DMS79 treated with DMSO at 0.1 percent for 48 hours (cell line): ENCODE results near the gene NT5DC1.
A peak's percentile ranks its signal among the peaks of the same experiment; 100 is the strongest.

Experiments
- DNase-seq: peaks from one replicate; lab custom pipeline; 2025; lab: John Stamatoyannopoulos, UW

NT5DC1 gene

DNA sequence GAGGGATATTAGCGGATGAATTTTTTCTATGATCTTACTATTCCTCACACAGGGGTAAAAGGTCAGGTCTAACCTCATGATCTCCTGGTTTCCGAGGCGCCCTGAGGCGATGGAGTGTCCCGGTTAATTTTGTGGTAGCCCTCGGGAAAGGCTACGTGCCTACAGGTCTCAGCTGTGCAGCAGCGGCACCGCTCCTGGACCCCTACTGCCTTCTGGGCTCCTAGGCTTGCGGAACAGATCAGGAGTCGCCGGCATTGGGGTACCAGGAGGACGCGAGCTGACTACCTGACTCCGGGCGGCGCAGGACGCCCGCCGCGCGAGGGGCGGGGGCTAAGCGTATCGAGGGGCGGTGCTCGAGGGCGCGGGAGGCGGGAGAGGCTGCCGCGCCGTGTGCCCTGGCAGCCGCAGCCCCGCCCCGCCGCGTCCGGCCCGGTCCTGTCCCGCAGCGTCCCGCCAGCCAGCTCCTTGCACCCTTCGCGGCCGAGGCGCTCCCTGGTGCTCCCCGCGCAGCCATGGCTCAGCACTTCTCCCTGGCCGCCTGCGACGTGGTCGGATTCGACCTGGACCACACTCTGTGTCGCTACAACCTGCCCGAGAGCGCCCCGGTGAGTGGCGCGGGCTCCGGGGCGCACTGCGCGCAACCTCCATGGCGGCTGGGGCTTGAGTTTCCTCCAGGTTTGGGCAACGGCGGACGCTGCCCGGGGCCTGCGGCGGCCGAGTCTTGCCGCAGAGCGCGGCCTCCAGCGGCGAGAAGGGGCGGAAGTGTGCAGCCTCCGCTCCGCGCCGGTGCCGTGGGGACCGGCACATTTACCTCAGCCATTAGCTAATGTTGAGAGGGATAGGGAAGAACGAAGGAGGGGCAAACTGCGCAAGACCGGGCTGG is at the start of gene NT5DC1:
TSS of gene NT5DC1 (plus strand) at position 435 of the 883 bp plus-strand sequence. CDS start at position 513, 78 bp downstream.
- peak; percentile 65 for DNase-seq

DNA sequence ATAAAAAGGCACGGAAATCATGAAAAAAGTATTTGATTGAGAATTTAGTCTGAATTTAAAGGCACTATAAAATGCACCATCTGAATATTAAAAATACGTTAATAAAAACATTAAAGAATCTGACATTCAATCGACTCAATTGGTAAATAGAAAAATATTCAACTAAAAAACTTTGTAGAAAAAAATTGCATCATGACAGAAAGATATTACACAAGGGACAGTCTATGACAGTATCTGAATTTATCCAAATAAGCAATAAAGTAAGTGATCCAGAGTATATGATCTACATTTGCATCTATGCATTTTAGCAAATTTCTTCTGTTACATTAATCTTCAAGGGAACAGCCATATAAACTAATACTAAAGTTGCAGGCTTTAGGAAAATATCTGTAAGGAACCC is 49.4 kb upstream of the NT5DC1 start:
- DNase-seq: no peak

- DNase-seq: no peak
Observed at GRCh38 chr6:116055513-116055912, 45.1 kb upstream of the NT5DC1 start.

DNA sequence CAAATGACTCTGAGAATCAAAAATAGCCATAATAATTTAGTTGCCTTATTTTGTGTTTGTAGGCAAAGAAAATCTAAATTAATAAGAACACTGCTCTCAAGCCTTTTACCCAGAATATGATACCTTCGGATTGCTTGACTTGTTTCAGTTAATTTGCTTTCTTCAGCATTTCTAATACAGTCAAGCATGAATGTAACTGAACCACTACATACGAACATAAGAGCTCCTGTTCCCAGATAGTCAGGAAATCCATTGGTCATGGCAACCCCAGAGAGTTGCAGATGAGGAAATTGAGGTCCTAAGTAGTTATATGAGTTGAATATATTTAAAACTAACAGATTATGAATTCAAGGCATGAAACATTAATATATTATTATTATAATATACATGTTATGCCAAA is 42.9 kb upstream of the NT5DC1 start:
- no peak for DNase-seq

DNA sequence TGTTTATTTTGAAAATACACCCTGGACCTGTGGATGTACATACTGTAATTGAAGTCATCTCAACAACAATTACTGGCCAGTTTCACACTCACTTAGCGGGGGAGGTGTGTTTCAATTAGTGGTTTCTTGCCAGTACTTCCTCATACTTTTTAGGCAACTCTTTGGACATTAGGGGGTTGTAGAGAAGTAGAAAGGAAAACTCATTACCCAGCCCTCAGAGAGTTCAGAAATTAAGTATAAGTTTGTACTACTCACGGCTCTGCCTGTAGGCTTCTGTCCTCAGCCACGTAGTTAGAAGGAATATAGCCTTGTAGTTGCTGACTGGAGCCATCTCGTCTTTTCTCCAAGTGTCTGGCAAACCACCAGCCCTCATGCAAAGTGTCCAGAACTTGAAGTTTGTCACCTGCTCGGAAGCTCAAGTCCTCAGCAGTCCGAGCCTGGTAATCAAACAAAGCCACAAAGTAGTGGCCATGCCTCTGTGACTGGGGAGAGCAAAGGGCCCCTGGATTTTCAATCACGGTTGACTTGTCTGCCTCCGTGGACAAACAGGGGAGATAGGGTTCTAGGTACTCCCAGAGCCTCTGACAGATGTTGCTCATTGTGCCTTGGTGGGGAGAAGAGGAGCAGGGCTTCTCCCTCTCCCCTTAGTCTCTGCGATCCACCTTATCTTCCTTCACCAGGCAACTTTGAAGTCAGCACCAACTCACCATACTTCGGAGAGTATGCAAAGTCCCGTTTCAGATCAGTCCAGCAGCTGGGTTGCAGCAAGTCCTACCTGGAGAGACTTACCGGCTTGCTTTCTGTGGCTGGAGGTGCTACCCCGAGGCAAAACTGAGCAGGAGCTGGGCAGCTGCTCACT is 40.7 kb upstream of the NT5DC1 start:
- peak; percentile 6 for DNase-seq

DNA sequence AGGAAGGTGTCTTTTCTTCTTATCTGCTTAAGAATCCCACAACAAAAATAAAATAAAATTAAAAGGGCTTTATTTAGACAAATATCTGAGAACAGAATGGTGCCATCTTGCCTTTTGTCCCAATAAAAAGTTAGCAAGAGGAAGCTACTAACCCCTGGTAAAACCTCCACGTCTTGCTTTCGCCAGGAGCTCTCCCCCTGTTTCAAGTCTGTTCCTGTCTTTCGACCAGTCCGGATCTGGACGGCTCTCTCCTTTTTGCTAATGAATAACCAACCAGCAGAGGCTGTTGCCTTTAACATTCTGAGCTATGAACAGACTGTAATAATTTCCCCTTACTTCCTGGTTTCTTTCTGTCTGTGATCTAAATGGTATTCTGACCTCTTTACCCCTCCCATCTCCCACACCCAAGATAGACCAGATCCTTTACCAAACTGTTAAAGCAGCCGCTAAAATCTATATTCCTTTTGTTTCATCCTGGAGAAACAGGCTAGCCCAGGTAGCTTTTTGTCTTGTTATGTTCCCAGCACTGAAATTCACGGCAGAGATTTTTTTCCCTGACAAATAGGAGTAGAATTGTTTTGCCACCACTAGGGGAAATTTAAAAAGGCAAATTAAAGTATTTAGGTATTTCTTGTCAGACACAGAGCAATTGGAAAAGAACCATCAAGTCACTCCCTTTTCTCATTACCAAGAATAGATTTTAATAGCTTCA is 39.9 kb upstream of the NT5DC1 start, which contains the start of gene FRK:
TSS of gene FRK (minus strand) at position 320 of the 712 bp plus-strand sequence. CDS start 580 bp downstream, outside the sequence.
- peak; percentile 21 for DNase-seq

DNA sequence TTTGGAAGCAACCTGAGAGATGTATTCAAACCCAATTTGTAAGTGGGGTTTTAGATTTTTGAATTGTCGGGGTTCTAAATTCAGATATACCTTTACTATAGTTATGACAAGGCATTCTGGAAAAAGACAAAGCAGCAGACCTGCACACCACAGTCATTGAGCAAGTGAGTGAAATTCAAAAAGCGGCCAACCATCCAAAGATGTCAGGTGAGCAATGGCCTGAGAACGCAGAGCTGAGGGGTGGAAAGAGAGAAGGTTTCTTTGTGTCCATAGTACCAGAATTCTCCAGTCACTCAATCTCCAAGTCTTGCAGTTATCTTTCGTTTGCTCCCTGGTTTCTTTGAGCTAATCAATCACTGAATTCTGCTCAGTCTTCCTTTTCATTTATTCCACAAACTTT is 38.2 kb upstream of the NT5DC1 start:
- no peak for DNase-seq

- no peak for DNase-seq
Observed at GRCh38 chr6:116064666-116065065, 36.0 kb upstream of the NT5DC1 start.

DNA sequence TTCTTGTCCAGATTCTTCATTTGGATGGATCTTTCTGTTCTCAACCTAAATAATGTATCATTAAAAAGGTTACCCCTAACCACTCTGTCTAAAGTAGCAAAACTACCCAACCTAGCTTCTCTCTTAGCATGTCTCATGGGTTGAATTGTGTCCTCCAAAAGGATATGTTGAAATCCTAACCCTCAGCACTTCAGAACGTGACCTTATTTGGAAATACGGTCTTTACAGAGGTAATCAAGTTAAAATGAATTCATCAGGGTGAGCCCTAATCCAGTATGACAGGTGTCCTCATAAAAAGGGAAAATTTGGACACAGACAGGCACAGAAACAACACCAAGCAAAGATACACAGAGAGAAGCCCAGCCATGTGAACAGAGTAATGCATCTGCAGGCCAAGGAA is 33.9 kb upstream of the NT5DC1 start:
- DNase-seq: no peak

GRCh38 chr6:116070101-116070500 is 30.6 kb upstream of the NT5DC1 start:
- DNase-seq: no peak

DNA sequence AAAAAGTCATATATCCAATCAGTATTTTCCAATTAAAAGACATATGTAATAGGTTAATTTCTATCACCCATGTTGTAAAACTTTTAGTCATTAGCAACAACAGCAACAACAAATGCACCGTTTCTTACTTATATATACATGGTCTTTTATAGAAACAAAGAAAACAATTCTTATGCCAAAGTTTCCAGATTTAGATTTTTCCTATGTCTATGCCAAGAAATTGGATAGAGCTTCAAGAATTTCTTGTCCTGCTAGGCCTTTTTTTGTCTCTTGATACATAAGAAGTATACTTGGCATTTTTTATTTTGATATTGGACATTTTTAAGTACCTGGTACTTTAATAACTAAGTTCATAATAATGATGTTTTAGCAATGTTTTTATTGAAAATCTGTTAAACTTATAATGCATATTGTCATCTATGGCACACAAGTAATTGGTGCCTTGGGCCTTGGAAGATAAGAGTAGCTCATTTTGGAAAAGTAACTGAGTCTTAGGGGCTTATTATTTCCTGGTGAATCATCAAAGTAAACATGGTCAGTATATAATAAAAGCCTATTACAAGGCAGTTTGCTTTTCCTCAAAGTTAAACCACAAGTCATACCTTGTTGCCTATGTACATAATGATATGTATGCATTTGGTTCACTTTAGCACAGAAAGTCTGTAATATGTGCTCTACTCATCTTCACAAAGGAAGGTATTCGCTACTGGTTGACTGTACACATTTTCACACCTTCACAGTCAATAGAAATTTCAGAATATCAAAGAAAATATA is 29.9 kb upstream of the NT5DC1 start:
- no peak for DNase-seq

- DNase-seq: no peak
Observed at GRCh38 chr6:116072368-116072767, 28.3 kb upstream of the NT5DC1 start.

DNA sequence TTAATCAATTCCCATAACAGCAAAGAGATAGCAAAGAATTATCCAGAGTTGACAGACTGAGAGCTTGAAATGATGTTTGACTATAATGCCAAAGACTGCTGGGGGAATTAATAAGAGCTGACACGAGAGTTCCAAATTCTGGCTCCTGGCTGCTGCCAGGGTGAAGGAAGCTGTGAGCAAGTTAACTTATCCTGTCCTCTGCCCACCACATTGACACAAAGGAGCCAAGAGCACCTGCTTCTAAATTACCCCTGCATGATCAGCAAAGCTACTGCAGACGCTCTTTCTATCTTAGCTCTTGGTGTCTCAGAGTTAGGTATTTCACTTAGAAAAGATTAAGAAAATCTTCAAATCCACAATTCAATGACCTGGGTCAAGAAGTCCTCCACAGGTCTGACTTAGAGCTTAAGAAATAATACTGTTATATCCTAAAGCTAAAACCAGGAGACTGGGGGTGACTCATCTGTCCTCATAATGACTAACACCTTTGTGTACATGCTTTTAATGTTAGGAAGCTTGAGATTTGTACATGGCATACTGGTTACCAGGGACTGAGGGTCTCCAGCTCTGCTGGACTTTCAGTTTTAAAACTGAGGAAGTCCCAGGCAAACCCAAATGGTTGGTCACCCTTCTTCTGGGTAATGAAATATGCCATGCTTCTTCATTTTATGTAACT is 26.8 kb upstream of the NT5DC1 start:
- no peak for DNase-seq

GRCh38 chr6:116074732-116075390 is 25.8 kb upstream of the NT5DC1 start:
- no peak for DNase-seq

- no peak for DNase-seq
Observed at GRCh38 chr6:116078522-116078921, 22.1 kb upstream of the NT5DC1 start.

DNA sequence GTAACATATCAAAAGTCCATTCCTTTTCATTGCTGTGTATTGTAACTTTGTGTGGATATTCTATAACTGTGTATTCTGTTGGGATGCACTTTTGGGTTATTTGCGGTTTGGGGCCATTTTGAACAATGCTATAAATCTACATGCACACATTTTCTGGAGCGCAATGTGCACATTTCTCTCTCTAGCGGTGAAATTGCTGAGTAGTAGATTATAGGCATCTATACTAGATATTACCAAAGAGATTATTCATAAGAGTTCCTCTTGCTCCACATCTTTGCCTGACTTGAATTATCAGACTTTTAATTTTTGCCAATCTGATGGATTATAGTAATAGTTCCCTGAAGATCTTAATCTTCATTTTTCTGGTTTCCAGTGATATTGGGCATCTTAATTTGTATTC is 21.7 kb upstream of the NT5DC1 start:
- no peak for DNase-seq

DNA sequence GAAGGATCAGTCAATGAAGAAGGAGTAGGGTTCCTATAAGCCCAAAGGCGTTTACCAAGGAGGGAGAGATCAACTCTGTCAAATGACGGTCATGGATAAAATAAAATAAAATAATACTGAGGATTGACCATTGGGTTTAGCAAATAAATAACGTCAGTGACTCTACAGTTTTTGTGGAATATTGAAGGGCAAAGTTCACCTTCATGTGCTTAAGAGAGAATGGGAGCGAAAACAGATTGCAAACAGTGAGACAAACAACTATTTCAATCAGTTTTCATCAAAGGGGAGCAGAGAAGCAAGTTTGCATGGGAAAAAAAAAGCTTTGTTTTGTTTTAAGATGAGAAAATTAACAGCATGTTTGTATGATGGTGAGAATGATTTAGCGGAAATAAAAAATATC is 17.6 kb upstream of the NT5DC1 start:
- DNase-seq: no peak

- no peak for DNase-seq
Observed at GRCh38 chr6:116084284-116084683, 16.4 kb upstream of the NT5DC1 start.

- DNase-seq: no peak
Observed at GRCh38 chr6:116087437-116088027, 13.1 kb upstream of the NT5DC1 start.

DNA sequence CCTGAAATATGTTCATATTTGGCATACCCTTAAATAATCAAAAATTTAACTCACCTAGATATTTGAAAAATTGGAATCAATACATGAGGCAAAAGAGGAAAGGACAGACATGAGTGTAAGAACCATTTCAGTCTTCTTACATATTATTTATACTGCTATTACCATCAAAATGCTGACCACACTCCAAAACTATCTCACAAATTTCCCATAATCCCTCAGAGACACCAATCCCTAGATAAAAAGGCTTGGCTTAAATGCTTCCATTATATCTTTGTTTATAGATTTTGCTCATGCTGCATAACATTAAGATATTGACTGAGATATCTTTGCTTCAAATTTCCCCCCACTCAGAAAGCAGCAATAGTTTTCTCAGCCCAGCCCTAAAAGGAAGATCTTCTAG is 11.7 kb upstream of the NT5DC1 start:
- no peak for DNase-seq
